ENCODE results near the gene RERE. TPM values are rescaled to one million over a fixed set of nuclear protein-coding genes. Genes with fewer than 3 reads are reported as not detected.

Gene RERE
- total RNA-seq, 4 donors from 2014 or later, result 51.2 to 1,226 (median 253) TPM

DNA sequence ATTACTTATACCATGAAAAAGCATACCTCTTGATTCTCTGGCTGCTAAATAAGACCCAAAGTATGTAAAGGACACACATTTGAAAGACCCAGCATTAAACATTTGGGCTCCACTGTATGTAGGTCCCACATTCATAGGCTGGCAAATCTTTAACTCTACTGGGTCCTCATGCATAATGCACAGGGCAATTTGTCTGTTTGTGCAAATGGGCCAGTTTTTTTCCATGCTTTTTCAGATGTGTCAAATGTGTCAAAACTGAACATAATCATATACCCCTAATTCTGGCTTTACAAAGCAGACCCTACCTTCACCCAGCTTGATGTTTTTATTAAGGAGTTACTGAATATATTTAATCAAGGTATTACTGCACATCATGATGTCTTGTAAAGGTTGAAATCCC lies 63.7 kb downstream of the RERE start:
- no peaks in the 10 kb centered on the region for H3K9me3 ChIP-seq
- no peaks in the 10 kb centered on the region for H3K36me3 ChIP-seq
- no peak for DNase-seq
- H3K4me3 ChIP-seq, result no peak overlapping the region
- intact Hi-C loops (cut with DNase I; ENCODE audit: low total_unique reads), result no loop called here
- H3K4me1 ChIP-seq, result no peaks in the 10 kb centered on the region
- TF ChIP-seq CTCF (IDR thresholded peaks at IDR 0.05) (no peak), POLR2A (IDR thresholded peaks at IDR 0.05) (no peak)
- H3K27me3 ChIP-seq, result no peaks in the 10 kb centered on the region
- no peak overlapping the region for H3K27ac ChIP-seq

- intact Hi-C loops (cut with DNase I; ENCODE audit: low total_unique reads), result no loop called here
- no peaks in the 10 kb centered on the region for H3K4me1 ChIP-seq
These were observed 64.3 kb downstream of the RERE start for GRCh38 chr1:8752921-8753713.

DNA sequence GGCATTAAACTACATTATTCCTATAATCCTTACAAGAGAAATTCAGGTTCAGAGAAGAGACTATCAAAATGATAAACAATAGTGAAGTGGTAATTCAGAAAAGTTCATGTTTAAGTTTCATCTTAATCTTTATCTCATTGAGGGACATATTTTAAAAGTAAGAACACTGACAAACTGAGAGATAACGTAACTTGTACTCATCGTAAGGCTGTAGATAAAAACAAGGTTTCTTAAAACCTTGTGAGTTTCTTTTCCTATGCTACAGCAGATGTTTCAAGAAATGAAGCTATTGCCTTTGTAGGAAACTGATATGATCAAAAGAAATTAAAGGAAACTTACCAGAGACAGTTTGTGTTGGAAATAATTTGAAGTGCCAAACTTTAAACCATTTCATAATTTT lies 65.0 kb downstream of the RERE start:
- no peaks in the 10 kb centered on the region for H3K9me3 ChIP-seq
- no peaks in the 10 kb centered on the region for H3K27me3 ChIP-seq
- intact Hi-C loops (cut with DNase I; ENCODE audit: low total_unique reads), result no loop called here
- H3K4me1 ChIP-seq, result no peaks in the 10 kb centered on the region
- no peak overlapping the region for H3K4me3 ChIP-seq
- no peak overlapping the region for H3K27ac ChIP-seq
- no peak for DNase-seq
- TF ChIP-seq POLR2A (IDR thresholded peaks at IDR 0.05) (no peak), CTCF (IDR thresholded peaks at IDR 0.05) (no peak)
- no peaks in the 10 kb centered on the region for H3K36me3 ChIP-seq

More at GRCh38 chr1:8752921-8753713, 64.3 kb downstream of the RERE start:
- TF ChIP-seq CTCF (IDR thresholded peaks at IDR 0.05) (no peak), POLR2A (IDR thresholded peaks at IDR 0.05) (no peak)
- H3K27me3 ChIP-seq, result no peaks in the 10 kb centered on the region
- no peak overlapping the region for H3K4me3 ChIP-seq
- H3K9me3 ChIP-seq, result no peaks in the 10 kb centered on the region
- H3K36me3 ChIP-seq, result no peaks in the 10 kb centered on the region
- H3K27ac ChIP-seq, result no peak overlapping the region
- DNase-seq, result no peak

DNA sequence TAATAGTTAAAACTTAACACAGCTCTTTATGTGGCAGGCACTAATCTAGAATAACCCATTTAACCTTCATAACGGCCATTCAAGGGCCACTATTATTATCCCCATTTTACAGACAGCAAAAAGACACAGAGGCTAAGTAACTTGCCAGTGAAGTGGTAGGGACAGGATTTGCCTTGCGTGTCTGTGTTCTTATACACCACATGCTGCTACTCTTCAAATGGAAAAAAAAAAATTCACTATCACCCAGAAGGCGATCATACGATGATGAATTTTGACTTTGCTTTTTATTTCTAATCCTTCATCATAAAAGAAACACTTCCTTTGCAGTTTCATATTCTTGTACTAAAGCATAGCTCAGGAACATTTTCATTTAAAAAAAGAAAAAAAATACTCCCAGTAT lies 65.5 kb downstream of the RERE start:
- Histone ChIP-seq H3K27ac (no peak overlapping the region), H3K36me3 (no peaks in the 10 kb centered on the region), H3K4me3 (no peak overlapping the region), H3K9me3 (no peaks in the 10 kb centered on the region), H3K27me3 (no peaks in the 10 kb centered on the region), H3K4me1 (no peaks in the 10 kb centered on the region)
- TF ChIP-seq CTCF (IDR thresholded peaks at IDR 0.05) (no peak), POLR2A (IDR thresholded peaks at IDR 0.05) (no peak)
- intact Hi-C loops (cut with DNase I; ENCODE audit: low total_unique reads), result no loop called here
- DNase-seq, result no peak

DNA sequence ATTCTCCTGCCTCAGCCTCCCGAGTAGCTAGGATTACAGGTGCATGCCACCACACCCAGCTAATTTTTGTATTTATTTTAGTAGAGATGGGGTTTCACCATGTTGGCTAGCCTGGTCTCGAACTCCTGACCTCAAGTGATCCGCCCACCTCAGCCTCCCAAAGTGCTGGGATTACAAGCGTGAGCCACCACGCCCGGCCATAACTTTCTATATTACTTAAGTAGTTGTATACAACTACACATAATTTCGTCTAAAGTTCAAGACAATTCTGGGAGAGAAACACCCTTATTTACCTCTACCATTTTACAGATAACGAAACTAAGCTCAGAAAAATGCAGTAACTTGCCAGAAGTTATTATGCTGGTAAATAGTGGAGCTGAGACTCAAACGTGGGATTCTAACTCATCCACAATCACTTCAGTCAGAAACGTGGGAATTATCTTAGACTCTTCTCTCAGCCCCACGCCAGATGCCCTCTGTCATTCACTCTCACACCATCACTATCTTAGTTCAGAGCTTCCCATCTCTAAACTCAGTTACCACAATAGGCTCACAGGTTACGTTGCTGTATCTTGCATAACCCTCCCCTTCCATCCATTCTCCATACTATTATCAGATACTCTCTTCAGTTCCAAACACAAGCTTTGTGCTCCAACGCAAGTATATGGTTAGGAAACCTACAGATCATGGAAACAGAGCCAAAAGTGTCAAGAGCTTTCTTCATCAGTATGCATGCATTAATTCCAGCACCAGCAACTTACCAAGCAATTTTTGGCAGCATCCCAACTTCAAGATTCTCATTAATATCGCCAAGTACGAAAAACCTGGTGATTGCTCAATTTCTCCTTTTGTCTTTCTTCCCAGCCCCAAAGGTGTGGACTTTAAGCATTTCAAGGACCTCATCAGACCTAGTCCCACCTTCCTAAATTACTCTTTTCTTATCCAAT lies 69.3 kb downstream of the RERE start:
- H3K4me3 ChIP-seq, result no peak overlapping the region
- no peaks in the 10 kb centered on the region for H3K27me3 ChIP-seq
- no peaks in the 10 kb centered on the region for H3K9me3 ChIP-seq
- intact Hi-C loops (cut with DNase I; ENCODE audit: low total_unique reads), result no loop called here
- no peak overlapping the region for H3K27ac ChIP-seq
- no peak for TF ChIP-seq POLR2A (IDR thresholded peaks at IDR 0.05)
- no peak for TF ChIP-seq CTCF (IDR thresholded peaks at IDR 0.05)
- no peaks in the 10 kb centered on the region for H3K4me1 ChIP-seq
- H3K36me3 ChIP-seq, result no peaks in the 10 kb centered on the region
- DNase-seq, result no peak

Measured in uterus (tissue), 4 donors.